Lower lobe of right lung (tissue), 2 donors: ENCODE data around the gene SYAP1. TPM values are rescaled to one million over a fixed set of nuclear protein-coding genes. Genes with fewer than 3 reads are reported as not detected.
A peak's percentile ranks its signal among the peaks of the same experiment; 100 is the strongest.

ENCODE experiments used
- ATAC-seq, 2 donors: fragments of 200-7000 bp; cut with Tn5 transposase; one replicate each; pipeline ENCODE4 v1.9.1; 2020 to 2022; ENCODE audit warnings: mild to moderate bottlenecking in 2 of 2, moderate library complexity in 2 of 2
- DNase-seq: peaks from one replicate; pipeline ENCODE4 v3.0.0-alpha.2; 2020
- H3K27ac ChIP-seq: fragments of 200-600 bp; one replicate; pipeline ENCODE4 v1.8.0; 2022
- H3K27me3 ChIP-seq: fragments of 200-600 bp; one replicate; pipeline ENCODE4 v1.8.0; 2022; ENCODE audit warnings: low read depth
- H3K36me3 ChIP-seq: fragments of 200-600 bp; one replicate; pipeline ENCODE4 v1.8.0; 2022; ENCODE audit warnings: mild to moderate bottlenecking
- H3K4me1 ChIP-seq: fragments of 200-600 bp; one replicate; pipeline ENCODE4 v1.8.0; 2022
- H3K4me3 ChIP-seq: fragments of 200-600 bp; one replicate; pipeline ENCODE4 v1.8.0; 2022; ENCODE audit warnings: mild to moderate bottlenecking
- H3K9me3 ChIP-seq: fragments of 200-600 bp; one replicate; pipeline ENCODE4 v1.8.0; 2022
- intact Hi-C: fragments of 100-400 bp; cut with DNase I; formaldehyde crosslinking; loops from one replicate; pipeline ENCODE4 v1.11.0; 2022
- total RNA-seq: library from RNA; stranded (reverse); fragmentation: NEBNext Ultra II Directional; extraction: Animal tissue kit (Norgen Biotek cat#: 25700); gene quantifications from one replicate; pipeline ENCODE4 v1.2.1, GENCODE V29; 2021
- TF ChIP-seq, protein P1 (sequence below): fragments of 200-600 bp; IDR thresholded peaks from one replicate; pipeline ENCODE4 v1.8.0; 2022; ENCODE audit warnings: antibody characterized with exemption, mild to moderate bottlenecking
- donor health status: DM: no; HTN: yes; CAD: no; lungs with severe emphysema.

The SYAP1 gene
- total RNA-seq, 1 donor from 2014 or later = 21.8 TPM

DNA sequence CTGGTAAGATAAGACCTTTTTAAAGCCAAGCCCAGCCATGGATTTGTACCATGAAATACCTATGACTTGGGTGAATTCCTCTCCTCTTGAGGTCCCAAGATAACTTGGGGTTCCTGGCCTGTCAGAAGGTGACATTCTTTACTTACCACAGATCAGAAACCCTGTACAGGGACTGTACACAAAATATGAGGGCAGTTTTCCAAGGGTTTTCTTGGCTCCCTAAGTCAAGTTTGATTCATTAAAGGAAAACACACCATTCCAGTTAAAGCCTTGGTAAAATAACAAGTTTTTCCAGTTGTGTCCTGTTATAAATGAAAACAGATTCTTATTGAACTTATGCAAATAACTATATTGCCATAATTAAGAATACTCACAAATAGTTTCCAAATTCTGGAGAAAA, 8.2 kb downstream of the SYAP1 start:
- H3K4me1 ChIP-seq = peaks cover 4% of the 10 kb centered on the region
- H3K27ac ChIP-seq = no peak overlapping the region
- ATAC-seq (peak in 1 of 2 donors; percentile 31), DNase-seq (no peak)
- H3K9me3 ChIP-seq = no peaks in the 10 kb centered on the region
- no peak overlapping the region for H3K4me3 ChIP-seq
- TF ChIP-seq, protein P1, sequence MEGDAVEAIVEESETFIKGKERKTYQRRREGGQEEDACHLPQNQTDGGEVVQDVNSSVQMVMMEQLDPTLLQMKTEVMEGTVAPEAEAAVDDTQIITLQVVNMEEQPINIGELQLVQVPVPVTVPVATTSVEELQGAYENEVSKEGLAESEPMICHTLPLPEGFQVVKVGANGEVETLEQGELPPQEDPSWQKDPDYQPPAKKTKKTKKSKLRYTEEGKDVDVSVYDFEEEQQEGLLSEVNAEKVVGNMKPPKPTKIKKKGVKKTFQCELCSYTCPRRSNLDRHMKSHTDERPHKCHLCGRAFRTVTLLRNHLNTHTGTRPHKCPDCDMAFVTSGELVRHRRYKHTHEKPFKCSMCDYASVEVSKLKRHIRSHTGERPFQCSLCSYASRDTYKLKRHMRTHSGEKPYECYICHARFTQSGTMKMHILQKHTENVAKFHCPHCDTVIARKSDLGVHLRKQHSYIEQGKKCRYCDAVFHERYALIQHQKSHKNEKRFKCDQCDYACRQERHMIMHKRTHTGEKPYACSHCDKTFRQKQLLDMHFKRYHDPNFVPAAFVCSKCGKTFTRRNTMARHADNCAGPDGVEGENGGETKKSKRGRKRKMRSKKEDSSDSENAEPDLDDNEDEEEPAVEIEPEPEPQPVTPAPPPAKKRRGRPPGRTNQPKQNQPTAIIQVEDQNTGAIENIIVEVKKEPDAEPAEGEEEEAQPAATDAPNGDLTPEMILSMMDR = no peak
- H3K36me3 ChIP-seq = no peaks in the 10 kb centered on the region
- no peaks in the 10 kb centered on the region for H3K27me3 ChIP-seq
- intact Hi-C loops = no loop called here

DNA sequence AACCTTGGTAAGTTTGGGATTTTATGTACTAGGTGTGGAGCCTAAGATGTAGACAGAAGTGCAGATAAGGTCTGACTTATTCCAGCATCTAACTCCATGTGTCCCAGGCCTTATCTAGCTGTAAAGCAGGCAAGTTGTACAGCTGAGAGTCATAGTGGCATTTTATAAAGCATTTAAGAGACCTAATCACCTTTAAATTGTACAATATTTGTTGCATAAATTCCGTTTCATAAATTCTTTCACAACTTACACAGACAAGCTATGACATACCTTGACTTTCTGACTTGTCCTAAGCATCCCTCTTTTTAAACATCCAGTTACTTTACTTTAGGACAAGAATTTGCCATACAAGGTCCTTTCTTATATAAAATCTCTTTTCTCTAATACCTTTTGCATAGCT, 11.0 kb downstream of the SYAP1 start:
- ATAC-seq (no peak), DNase-seq (no peak)
- intact Hi-C loops = no loop called here
- Histone ChIP-seq H3K9me3 (no peaks in the 10 kb centered on the region), H3K4me3 (no peak overlapping the region), H3K36me3 (peaks cover 2% of the 10 kb centered on the region), H3K4me1 (no peaks in the 10 kb centered on the region), H3K27me3 (no peaks in the 10 kb centered on the region), H3K27ac (no peak overlapping the region)
- TF ChIP-seq, protein P1 = no peak

DNA sequence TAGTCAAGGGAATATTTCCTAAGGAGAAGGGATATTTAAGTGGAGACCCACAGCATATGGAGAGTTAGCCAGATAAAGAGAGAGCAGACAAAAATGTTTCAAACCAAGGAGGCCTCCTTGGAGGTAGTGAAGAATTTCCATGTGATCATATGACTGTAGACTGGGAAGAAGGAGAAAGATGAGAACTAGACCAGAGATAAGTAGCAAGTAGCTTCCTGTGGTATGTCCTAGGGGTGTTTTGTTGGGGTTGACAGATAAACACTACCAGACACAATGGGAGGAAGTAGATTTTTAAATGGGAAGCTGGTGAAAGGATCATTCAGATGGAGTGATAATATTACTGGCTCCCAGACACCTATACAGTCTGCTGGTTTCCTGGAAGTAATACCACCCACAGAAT, 13.6 kb downstream of the SYAP1 start:
- Histone ChIP-seq H3K27ac (no peak overlapping the region), H3K4me3 (no peak overlapping the region), H3K9me3 (no peaks in the 10 kb centered on the region), H3K4me1 (no peaks in the 10 kb centered on the region), H3K36me3 (peaks cover 25% of the 10 kb centered on the region), H3K27me3 (no peaks in the 10 kb centered on the region)
- intact Hi-C loops = no loop called here
- ATAC-seq (no peak), DNase-seq (no peak)
- TF ChIP-seq, protein P1 = no peak

DNA sequence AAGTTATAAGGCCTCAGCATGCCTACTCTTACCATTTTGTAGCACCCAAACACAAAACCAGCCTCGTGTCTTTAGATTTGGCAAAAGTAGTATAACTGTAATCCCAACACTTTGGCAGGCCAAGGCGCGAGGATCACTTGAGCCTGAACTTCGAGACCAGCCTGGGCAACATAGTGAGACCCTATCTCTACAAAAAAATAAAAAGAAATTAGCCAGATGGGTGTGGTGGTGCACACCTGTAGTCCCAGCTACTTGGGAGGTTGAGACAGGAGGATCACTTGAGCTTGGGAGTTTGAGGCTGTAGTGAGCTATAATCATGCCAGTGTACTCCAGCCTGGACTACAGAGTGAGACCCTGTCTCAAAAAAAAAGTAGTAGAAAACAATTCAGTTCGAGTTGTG, 17.6 kb downstream of the SYAP1 start:
- H3K4me3 ChIP-seq = no peak overlapping the region
- no peak for DNase-seq
- H3K36me3 ChIP-seq = peaks cover 39% of the 10 kb centered on the region
- TF ChIP-seq, protein P1 = no peak
- H3K4me1 ChIP-seq = no peaks in the 10 kb centered on the region
- no peak overlapping the region for H3K27ac ChIP-seq
- no peaks in the 10 kb centered on the region for H3K9me3 ChIP-seq
- H3K27me3 ChIP-seq = no peaks in the 10 kb centered on the region
- intact Hi-C loops = no loop called here
- no peak for ATAC-seq

DNA sequence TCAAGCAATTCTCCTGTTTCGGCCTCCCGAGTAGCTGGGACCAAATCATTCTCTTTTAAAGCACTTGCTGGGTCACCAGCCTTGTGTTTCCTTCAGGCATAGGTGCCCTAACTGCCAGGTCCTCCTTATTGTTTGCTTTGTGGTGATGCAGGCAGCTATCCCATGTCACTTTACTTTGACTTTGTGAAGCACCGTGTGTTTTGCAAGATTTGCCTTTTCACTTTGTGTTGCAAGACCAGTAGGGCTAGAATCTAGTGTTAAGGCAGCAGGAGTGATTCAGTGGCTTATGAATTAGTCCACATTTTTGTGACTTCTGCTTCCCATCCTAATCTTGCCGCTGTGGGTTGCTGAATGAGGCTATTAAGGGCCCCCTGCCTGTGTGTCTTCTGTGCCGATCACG, 20.2 kb downstream of the SYAP1 start:
- peaks cover 62% of the 10 kb centered on the region for H3K36me3 ChIP-seq
- no peak overlapping the region for H3K27ac ChIP-seq
- peak; percentile 46 to 62 for ATAC-seq

More for the DNA sequence above, 20.2 kb downstream of the SYAP1 start:
- TF ChIP-seq, protein P1 = no peak
- intact Hi-C loops = no loop called here
- H3K27me3 ChIP-seq = no peaks in the 10 kb centered on the region
- H3K9me3 ChIP-seq = no peaks in the 10 kb centered on the region
- no peak overlapping the region for H3K4me3 ChIP-seq
- no peak for DNase-seq
- no peaks in the 10 kb centered on the region for H3K4me1 ChIP-seq
